DMS 273 (cell line): Measurements from ENCODE around the gene MGAM2.
A peak's percentile ranks its signal among the peaks of the same experiment; 100 is the strongest.
"Not testable (repeated sequence)": the region's sequence is repeated elsewhere in the genome, so short reads cannot be mapped to it uniquely, and the experiment has no call there.

Experiments
- DNase-seq: peaks from one replicate; lab custom pipeline; 2025; ENCODE audit not compliant: unreplicated experiment; lab: John Stamatoyannopoulos, UW

The MGAM2 gene

GRCh38 chr7:142111499-142111898 lies at the start of gene MGAM2:
Gene MGAM2 (plus strand): TSS chr7:142111718. CDS start chr7:142116874, 5,156 bp downstream.
- DNase-seq = no peak

- no peak for DNase-seq
These were observed 47.7 kb upstream of the MGAM2 start for GRCh38 chr7:142063551-142064442.

- DNase-seq = no peak
These were observed 45.0 kb upstream of the MGAM2 start for GRCh38 chr7:142066536-142066935.

- no peak for DNase-seq
These were observed 33.8 kb upstream of the MGAM2 start for GRCh38 chr7:142077762-142078161.

- DNase-seq = no peak
These were observed 27.9 kb upstream of the MGAM2 start for GRCh38 chr7:142083605-142084004.

GRCh38 chr7:142085428-142085827 lies 26.1 kb upstream of the MGAM2 start:
- no peak for DNase-seq

GRCh38 chr7:142088022-142088714 lies 23.4 kb upstream of the MGAM2 start:
- peak; percentile 84 for DNase-seq

GRCh38 chr7:142089035-142089434 lies 22.5 kb upstream of the MGAM2 start:
- no peak for DNase-seq

- no peak for DNase-seq
These were observed 19.6 kb upstream of the MGAM2 start for GRCh38 chr7:142091961-142092360.

- DNase-seq = no peak
These were observed 16.7 kb upstream of the MGAM2 start for GRCh38 chr7:142094861-142095260.

GRCh38 chr7:142097571-142097970 lies 13.9 kb upstream of the MGAM2 start:
- no peak for DNase-seq

GRCh38 chr7:142098004-142098403 lies 13.5 kb upstream of the MGAM2 start:
- DNase-seq = no peak

- DNase-seq = not testable (repeated sequence)
These were observed 12.2 kb upstream of the MGAM2 start for GRCh38 chr7:142099347-142099746.

GRCh38 chr7:142100634-142101033 lies 10.9 kb upstream of the MGAM2 start:
- no peak for DNase-seq

GRCh38 chr7:142101794-142102193 lies 9.7 kb upstream of the MGAM2 start:
- not testable (repeated sequence) for DNase-seq

GRCh38 chr7:142104550-142105527 lies 6.7 kb upstream of the MGAM2 start:
- DNase-seq = no peak

- no peak for DNase-seq
These were observed 2.6 kb upstream of the MGAM2 start for GRCh38 chr7:142108728-142109505.

GRCh38 chr7:142110098-142110497 lies 1.4 kb upstream of the MGAM2 start:
- DNase-seq = no peak

- DNase-seq = no peak
These were observed 880 bp upstream of the MGAM2 start for GRCh38 chr7:142110638-142111037.

GRCh38 chr7:142112086-142112485 lies 568 bp downstream of the MGAM2 start:
- DNase-seq = no peak
